ENCODE measurements around the gene SNRNP70.

SNRNP70 gene

GRCh38 chr19:49064768-49065611 is 20.3 kb upstream of the SNRNP70 start, which contains the start of gene NTF4:
Gene NTF4 (minus strand): TSS chr19:49064818. CDS start chr19:49061997, 2,821 bp downstream.
- DNase-seq (ENCODE audit: low read depth): no peak

DNA sequence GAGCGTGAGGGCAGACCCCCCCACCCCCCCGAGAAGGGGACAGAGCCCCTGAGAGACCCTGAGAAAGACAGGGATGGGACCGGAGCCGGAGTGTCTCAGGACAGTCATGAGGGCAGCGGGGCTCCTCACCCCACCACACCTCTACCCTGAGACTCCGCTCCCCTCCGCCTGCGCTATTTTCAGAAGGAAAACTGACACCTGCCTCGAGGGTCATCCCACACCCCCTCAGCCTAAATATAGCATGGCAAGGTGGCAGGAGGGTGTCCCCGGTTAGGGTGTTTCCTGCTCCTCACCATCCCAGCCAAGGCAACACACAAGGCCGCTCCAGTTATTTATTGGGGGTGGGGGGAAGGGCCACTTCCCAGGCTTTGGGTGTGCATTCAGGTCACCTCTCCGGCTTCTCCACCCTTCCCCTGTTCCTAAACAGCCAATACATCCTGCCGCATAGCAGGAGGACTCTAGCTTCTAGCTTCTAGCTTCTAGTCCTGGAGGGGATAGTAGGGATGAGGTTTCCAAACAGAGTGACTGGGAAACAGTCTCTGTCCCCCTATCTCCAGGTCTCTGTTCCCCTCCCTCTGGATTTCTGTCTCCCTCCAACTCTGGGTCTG is 19.2 kb upstream of the SNRNP70 start:
- no peak for DNase-seq (ENCODE audit: low read depth)

GRCh38 chr19:49067554-49067953 is 17.7 kb upstream of the SNRNP70 start:
- DNase-seq (ENCODE audit: low read depth): no peak

DNA sequence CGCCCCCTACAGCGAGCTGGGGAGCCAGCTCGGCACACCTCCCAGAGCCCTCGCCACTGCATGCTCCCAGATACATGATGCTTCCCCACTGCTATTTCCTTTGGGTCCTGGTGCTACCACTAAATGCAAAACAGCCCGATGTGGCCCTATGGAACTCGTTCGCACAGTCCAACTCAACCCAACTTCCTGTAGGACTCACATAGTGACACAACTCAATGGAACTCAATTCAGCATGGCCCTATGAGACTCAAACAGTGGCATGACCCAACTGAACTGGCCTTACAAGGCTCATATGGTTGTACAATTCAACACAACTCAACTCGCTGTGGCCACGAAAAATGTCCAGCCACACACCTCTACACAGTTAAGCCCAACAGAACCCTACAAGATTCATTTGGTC is 16.2 kb upstream of the SNRNP70 start:
- DNase-seq (ENCODE audit: low read depth): no peak

- DNase-seq (ENCODE audit: low read depth): no peak
These were observed 14.8 kb upstream of the SNRNP70 start for GRCh38 chr19:49070416-49070815.

DNA sequence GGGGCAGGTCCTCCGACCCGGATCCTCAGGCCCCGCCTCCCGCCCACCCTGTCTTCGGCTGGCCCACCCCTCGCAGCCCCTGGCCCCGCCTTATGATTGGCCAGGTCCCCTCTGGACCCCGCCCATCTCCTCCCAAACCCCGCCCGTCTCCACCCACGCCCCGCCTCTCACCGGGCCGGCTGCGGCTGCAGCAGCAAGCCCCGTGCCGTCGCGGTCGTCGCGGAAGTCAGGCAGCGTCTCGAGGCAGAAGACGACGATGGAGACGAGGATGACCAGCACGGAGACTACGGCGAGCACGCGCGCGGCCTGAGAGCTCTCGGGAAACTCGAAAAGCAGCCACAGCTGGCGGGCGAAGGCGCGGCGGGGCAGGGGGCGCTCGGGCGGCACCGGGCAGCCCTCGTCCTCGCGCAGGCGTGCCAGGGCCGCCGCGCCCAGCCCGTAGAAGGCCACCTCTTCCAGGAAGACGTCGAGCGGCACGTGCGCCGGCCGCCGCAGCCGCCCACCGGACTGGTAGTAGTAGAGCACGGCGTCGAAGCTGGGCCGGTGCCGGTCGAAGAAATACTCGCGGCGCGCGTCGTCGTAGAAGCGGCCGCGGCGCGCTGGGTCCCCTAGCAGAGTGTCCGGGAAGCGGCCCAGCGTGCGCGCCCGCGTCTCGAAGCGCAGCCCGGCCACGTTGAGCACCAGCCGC is 13.2 kb upstream of the SNRNP70 start:
- no peak for DNase-seq (ENCODE audit: low read depth)

GRCh38 chr19:49073514-49074378 is 11.5 kb upstream of the SNRNP70 start:
- DNase-seq (ENCODE audit: low read depth): no peak

GRCh38 chr19:49074869-49075268 is 10.4 kb upstream of the SNRNP70 start:
- peak; percentile 59 for DNase-seq (ENCODE audit: low read depth)

DNA sequence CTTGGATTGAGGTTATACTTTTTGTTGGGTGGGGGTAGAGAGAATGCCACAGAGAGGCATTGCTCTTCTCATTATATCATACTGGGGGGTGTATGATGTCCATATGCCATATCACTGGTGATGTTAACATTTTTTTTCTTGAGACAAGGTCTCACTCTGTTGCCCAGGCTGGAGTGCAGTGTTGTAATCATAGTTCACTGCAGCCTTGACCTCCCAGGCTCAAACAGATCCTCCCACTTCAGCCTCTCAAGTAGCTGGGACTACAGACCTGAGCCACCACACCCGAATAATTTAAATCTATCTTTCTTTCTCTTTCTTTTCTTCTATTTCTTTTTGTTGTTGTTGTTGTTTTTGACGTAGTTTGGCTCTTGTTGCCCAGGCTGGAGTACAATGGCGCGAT is 4.9 kb upstream of the SNRNP70 start:
- no peak for DNase-seq (ENCODE audit: low read depth)

DNA sequence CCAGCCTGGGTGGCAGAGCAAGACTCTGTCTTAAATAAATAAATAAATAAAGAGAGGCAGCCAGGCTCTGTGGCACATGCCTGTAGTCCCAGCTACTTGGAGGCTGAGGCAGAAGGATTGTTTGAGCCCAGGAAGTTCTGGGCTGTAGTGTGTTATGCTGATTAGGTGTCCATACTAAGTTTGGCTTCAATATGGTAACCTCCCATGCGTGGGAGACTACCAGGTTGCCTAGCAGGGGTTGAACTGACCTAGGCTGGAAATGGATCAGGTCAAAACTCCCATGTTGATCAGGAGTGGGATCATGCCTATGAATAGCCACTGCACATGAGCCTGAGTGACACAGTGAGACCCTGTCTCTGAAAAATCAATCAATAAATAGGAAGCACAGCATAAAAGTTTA is 4.0 kb upstream of the SNRNP70 start:
- no peak for DNase-seq (ENCODE audit: low read depth)

GRCh38 chr19:49084206-49085019 is 838 bp upstream of the SNRNP70 start:
- DNase-seq (ENCODE audit: low read depth): no peak

GRCh38 chr19:49085868-49086232 is 599 bp downstream of the SNRNP70 start:
- no peak for DNase-seq (ENCODE audit: low read depth)

DNA sequence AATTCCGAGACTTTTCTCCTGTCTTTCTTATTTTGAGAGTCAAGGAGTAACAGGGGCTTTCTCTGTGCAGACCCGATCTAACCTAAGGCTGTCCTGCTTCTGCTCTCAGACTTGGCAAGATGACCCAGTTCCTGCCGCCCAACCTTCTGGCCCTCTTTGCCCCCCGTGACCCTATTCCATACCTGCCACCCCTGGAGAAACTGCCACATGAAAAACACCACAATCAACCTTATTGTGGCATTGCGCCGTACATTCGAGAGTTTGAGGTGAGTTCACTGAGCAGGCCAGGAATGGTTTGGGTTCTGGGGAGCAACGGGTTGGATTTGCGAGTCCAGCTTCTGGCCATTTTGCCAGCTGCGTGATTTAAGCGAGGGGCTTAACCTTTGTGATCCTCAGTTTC is 1.0 kb downstream of the SNRNP70 start:
- no peak for DNase-seq (ENCODE audit: low read depth)

DNA sequence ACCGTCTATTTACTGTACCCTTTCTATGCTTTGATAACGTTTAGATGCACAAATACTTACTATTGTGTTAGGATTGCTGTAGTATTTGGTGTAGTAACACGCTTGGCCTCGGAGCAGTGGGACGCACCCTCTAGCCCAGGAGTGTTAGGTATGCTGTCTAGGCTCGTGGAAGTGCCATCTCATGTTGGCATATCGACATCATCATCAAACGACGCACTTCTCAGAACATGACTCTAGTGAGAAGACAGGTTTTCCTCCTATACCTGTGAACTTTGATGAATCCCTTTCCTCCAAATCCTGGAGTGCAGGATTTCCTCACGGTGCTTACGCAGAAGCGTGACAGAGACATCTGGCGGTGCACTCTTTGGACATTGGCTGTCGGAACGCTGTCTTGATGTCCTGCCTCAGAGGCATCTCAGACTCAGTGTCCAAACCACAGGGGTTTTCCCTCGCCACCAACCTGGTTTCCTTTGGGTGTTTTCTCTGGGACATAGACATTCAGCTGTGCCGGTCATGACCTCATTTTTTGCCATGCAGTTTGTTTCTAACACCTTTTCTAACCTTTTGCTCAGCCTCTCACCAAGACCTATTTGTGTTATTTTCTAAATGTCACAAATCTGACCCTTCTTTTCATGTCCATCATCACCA is 6.3 kb downstream of the SNRNP70 start:
- DNase-seq (ENCODE audit: low read depth): no peak

GRCh38 chr19:49092686-49093085 is 7.4 kb downstream of the SNRNP70 start:
- no peak for DNase-seq (ENCODE audit: low read depth)

DNA sequence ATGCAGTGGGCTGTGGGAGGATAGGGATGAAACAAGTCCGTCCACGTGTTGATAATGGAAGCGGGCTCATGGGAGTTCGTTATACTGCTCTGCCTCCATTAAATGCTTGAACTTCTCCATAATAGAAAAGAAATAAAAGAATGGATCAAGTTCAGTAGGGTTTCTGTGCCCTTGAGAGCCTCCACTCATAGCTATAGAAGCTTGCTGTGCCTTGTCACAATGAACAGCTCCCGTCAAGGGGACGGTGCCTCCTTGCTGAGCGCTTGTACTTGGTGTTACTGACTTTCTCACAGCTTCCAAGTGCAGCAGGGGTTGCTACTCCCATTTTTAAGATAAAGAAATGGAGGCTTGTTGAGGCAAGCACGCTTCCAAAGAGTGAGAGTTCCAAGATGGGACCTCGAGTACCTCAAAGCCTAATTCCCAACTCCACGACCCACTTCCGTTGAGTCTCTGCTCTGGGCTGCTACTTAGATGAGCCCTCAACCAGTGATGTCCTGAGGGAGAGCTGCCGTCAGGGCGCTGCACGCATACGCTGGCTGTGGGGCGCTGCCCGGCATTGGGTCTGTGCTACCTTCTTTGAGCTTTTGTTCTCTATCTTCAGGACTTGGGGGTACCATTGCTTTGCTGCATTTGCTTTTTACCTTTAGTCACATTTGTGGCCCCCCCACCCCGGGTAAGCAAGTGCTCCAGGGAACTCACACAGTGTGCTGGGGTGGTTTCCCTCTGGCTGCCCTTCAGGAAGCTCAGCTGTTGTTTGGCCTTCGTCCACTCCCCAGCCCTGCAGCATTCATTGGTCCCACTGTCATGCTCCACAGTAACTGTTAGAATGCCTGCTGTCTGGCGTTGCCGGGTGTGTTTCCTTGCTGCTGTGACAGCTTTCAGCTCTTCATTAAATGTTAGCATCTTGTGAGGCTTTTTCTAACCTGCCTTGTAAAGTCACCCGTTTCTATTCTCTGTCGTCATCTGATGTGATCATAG is 9.5 kb downstream of the SNRNP70 start:
- DNase-seq (ENCODE audit: low read depth): no peak

GRCh38 chr19:49097453-49098288 is 12.4 kb downstream of the SNRNP70 start:
- peak; percentile 71 for DNase-seq (ENCODE audit: low read depth)

GRCh38 chr19:49098795-49099194 is 13.5 kb downstream of the SNRNP70 start:
- DNase-seq (ENCODE audit: low read depth): peak; percentile 57

GRCh38 chr19:49101160-49101559 is 15.9 kb downstream of the SNRNP70 start:
- no peak for DNase-seq (ENCODE audit: low read depth)
